PC-3 (cell line): ENCODE data around the gene ROBO3. TPM values are rescaled to one million over a fixed set of nuclear protein-coding genes. Genes with fewer than 3 reads are reported as not detected.

Experiments used
- ATAC-seq: fragments of 200-7000 bp; cut with Tn5 transposase; 2 replicates; pipeline ENCODE4 v1.9.1; 2020; ENCODE audit warnings: mild to moderate bottlenecking, moderate library complexity
- BruUV-seq: library from RNA; stranded (reverse); fragments of 400-500 nt; replicated peaks from 2 replicates; lab custom pipeline; 2021; lab: Mats Ljungman, UMichigan
- CTCF ChIA-PET: fragments of 300-600 bp; sonication (Branson Sonifier 250); formaldehyde crosslinking; loops from one replicate; lab custom pipeline; 2022; ENCODE audit warnings: antibody characterized with exemption; lab: Charles Lee
- POLR2A ChIA-PET: fragments of 300-600 bp; sonication (Branson Sonifier 250); formaldehyde crosslinking; loops from one replicate; lab custom pipeline; 2022; ENCODE audit warnings: antibody characterized with exemption; ENCODE audit not compliant: unreplicated experiment; lab: Charles Lee
- DNase-seq: peaks from one replicate; pipeline ENCODE4 v3.0.0-alpha.2; 2015
- H2AFZ ChIP-seq: fragments of 300-600 bp; sonication (generic); 2 replicates; pipeline ENCODE4 v1.6.0; 2016; ENCODE audit warnings: antibody characterized with exemption, low read length
- H3F3A ChIP-seq: fragments of 300-600 bp; sonication (generic); one replicate; pipeline ENCODE4 v1.6.0; 2017; ENCODE audit warnings: antibody characterized with exemption, low read length, control low read depth, mild to moderate bottlenecking; ENCODE audit not compliant: unreplicated experiment
- H3K27ac ChIP-seq: fragments of 300-600 bp; sonication (generic); 2 replicates; pipeline ENCODE4 v1.5.1; 2016; ENCODE audit warnings: mild to moderate bottlenecking, low read length
- H3K27me3 ChIP-seq: fragments of 300-600 bp; sonication (generic); 2 replicates; pipeline ENCODE4 v1.6.1; 2016; ENCODE audit warnings: low read length, mixed read lengths
- H3K36me3 ChIP-seq: fragments of 300-600 bp; sonication (generic); 2 replicates; pipeline ENCODE4 v1.6.1; 2016; ENCODE audit warnings: low read depth, mixed run types, low read length, mixed read lengths
- H3K4me1 ChIP-seq: fragments of 300-600 bp; sonication (generic); 2 replicates; pipeline ENCODE4 v1.5.1; 2016; ENCODE audit warnings: low read length; ENCODE audit not compliant: insufficient read depth
- H3K4me2 ChIP-seq: fragments of 300-600 bp; sonication (generic); 2 replicates; pipeline ENCODE4 v1.6.0; 2016; ENCODE audit warnings: low read length
- H3K4me3 ChIP-seq: fragments of 300-600 bp; sonication (generic); 2 replicates; pipeline ENCODE4 v1.5.1; 2016; ENCODE audit warnings: mild to moderate bottlenecking, low read length, mixed read lengths
- H3K79me2 ChIP-seq: fragments of 300-600 bp; sonication (generic); 2 replicates; pipeline ENCODE4 v1.6.1; 2017; ENCODE audit warnings: low read length, mixed read lengths
- H3K9ac ChIP-seq: fragments of 300-600 bp; sonication (generic); 2 replicates; pipeline ENCODE4 v1.6.0; 2016; ENCODE audit warnings: mild to moderate bottlenecking, low read length
- H3K9me2 ChIP-seq: fragments of 300-600 bp; sonication (generic); replicated peaks from 2 replicates; pipeline ENCODE4 v1.6.1; 2016; ENCODE audit warnings: mixed run types, low read length, mixed read lengths
- H3K9me3 ChIP-seq: fragments of 300-600 bp; sonication (generic); 2 replicates; pipeline ENCODE4 v1.6.1; 2016; ENCODE audit warnings: low read length, mixed read lengths
- H4K20me1 ChIP-seq: fragments of 300-600 bp; sonication (generic); 2 replicates; pipeline ENCODE4 v1.6.1; 2016; ENCODE audit warnings: low read length, mixed read lengths
- CTCF ChIP-seq: fragments of 300-600 bp; sonication (generic); conservative IDR thresholded peaks from 2 replicates; pipeline ENCODE4 v1.5.1; 2017; ENCODE audit warnings: antibody characterized with exemption, low read depth, mild to moderate bottlenecking, low read length
- EZH2 ChIP-seq: fragments of 300-600 bp; sonication (generic); IDR thresholded peaks from one replicate; pipeline ENCODE4 v1.6.1; 2017; ENCODE audit warnings: antibody characterized with exemption, mild to moderate bottlenecking, low read length; ENCODE audit not compliant: unreplicated experiment
- EZH2phosphoT487 ChIP-seq: fragments of 300-600 bp; sonication (generic); IDR thresholded peaks from 2 replicates; pipeline ENCODE4 v1.6.1; 2018; ENCODE audit warnings: mild to moderate bottlenecking, antibody characterized with exemption, low read length, borderline replicate concordance
- intact Hi-C: fragments of 100-400 bp; cut with micrococcal nuclease; formaldehyde crosslinking; loops from 2 replicates; pipeline ENCODE4 v1.9.0; 2023
- total RNA-seq: library from RNA; depleted of rRNA; stranded (reverse); fragments of >200 nt; gene quantifications from 2 replicates; pipeline ENCODE4 v1.2.3, GENCODE V29; 2014

Gene ROBO3
- total RNA-seq, 1 experiment from 2014 or later: 18.5 TPM

- intact Hi-C loops: no loop called here
- no peaks in the 10 kb centered on the region for H3K79me2 ChIP-seq
- no peak overlapping the region for H2AFZ ChIP-seq
- no peaks in the 10 kb centered on the region for H3K9me2 ChIP-seq
- no peak overlapping the region for H3K4me3 ChIP-seq
- no peaks in the 10 kb centered on the region for H3K9me3 ChIP-seq
- no peaks in the 10 kb centered on the region for H4K20me1 ChIP-seq
- H3K27me3 ChIP-seq: 0 out of 2 replicates have a peak, but pooled peaks cover under 1% of the 10 kb centered on the region
- H3K36me3 ChIP-seq: no peaks in the 10 kb centered on the region
- TF ChIP-seq EZH2 (no peak), EZH2phosphoT487 (no peak), CTCF (no peak)
- POLR2A ChIA-PET: no interaction called here
- CTCF ChIA-PET: no interaction called here
- BruUV-seq: no TSS peak
- DNase-seq (no peak), ATAC-seq (no peak)
- no peak overlapping the region for H3K4me2 ChIP-seq
- no peak overlapping the region for H3K9ac ChIP-seq
- H3K27ac ChIP-seq: no peak overlapping the region
- peaks cover 12% of the 10 kb centered on the region for H3K4me1 ChIP-seq
- no peaks in the 10 kb centered on the region for H3F3A ChIP-seq
Measured at GRCh38 chr11:124873951-124874350, 8.7 kb downstream of the ROBO3 start.

- Histone ChIP-seq H2AFZ (no peak overlapping the region), H4K20me1 (no peaks in the 10 kb centered on the region), H3K27me3 (no peaks in the 10 kb centered on the region), H3F3A (no peaks in the 10 kb centered on the region), H3K9me3 (no peaks in the 10 kb centered on the region), H3K79me2 (no peaks in the 10 kb centered on the region), H3K4me1 (peaks cover 12% of the 10 kb centered on the region), H3K27ac (no peak overlapping the region), H3K9ac (no peak overlapping the region), H3K36me3 (no peaks in the 10 kb centered on the region), H3K4me3 (no peak overlapping the region), H3K9me2 (no peaks in the 10 kb centered on the region), H3K4me2 (no peak overlapping the region)
- no peak for TF ChIP-seq CTCF
- no peak for TF ChIP-seq EZH2
- no peak for TF ChIP-seq EZH2phosphoT487
- POLR2A ChIA-PET: no interaction called here
- intact Hi-C loops: no loop called here
- DNase-seq: no peak
- BruUV-seq: no TSS peak
- no peak for ATAC-seq
- CTCF ChIA-PET: no interaction called here
Measured at GRCh38 chr11:124874571-124875255, 9.5 kb downstream of the ROBO3 start.

GRCh38 chr11:124875401-124875800 is 10.2 kb downstream of the ROBO3 start:
- H2AFZ ChIP-seq: peak overlapping the region; percentile 89
- no TSS peak for BruUV-seq

More at GRCh38 chr11:124875401-124875800, 10.2 kb downstream of the ROBO3 start:
- ChIA-PET POLR2A (interaction anchor here (1.5 kb wide), 1 partner anchor 23 kb away, joined by 17 read pairs; the partner anchor contains the start of gene ROBO4), CTCF (interaction anchor here (0.6 to 1.4 kb wide), 2 partner anchors 23 to 77 kb away, joined by 4 to 20 read pairs; partner anchors contain the start of gene ROBO4)
- Histone ChIP-seq H3K27me3 (no peaks in the 10 kb centered on the region), H3K9ac (peak overlapping the region; percentile 75), H3F3A (no peaks in the 10 kb centered on the region), H3K4me2 (peak overlapping the region; percentile 95), H3K9me3 (no peaks in the 10 kb centered on the region), H3K4me3 (peak overlapping the region; percentile 76), H3K79me2 (no peaks in the 10 kb centered on the region), H3K4me1 (peaks cover 12% of the 10 kb centered on the region), H4K20me1 (no peaks in the 10 kb centered on the region), H3K9me2 (no peaks in the 10 kb centered on the region), H3K36me3 (no peaks in the 10 kb centered on the region), H3K27ac (no peak overlapping the region)
- DNase-seq (no peak), ATAC-seq (no peak)
- intact Hi-C loops: no loop called here
- TF ChIP-seq EZH2phosphoT487 (no peak), CTCF (no peak), EZH2 (no peak)
